HepG2 (cell line): ENCODE data around the gene GPC3. TPM values are rescaled to one million over a fixed set of nuclear protein-coding genes. Genes with fewer than 3 reads are reported as not detected.

ENCODE experiments used
- DR1 ChIP-seq: sonication (generic); formaldehyde crosslinking; IDR thresholded peaks from 2 replicates; pipeline ENCODE4 v1.8.0; 2021; ENCODE audit warnings: mild to moderate bottlenecking, missing genetic modification reagents, inconsistent platforms
- GLI4 ChIP-seq: sonication (generic); formaldehyde crosslinking; IDR thresholded peaks from 2 replicates; pipeline ENCODE4 v1.5.1; 2020; ENCODE audit warnings: missing genetic modification reagents, mild to moderate bottlenecking, moderate library complexity, borderline replicate concordance
- KDM1A ChIP-seq: IDR thresholded peaks from 2 replicates; pipeline ENCODE4 v1.6.1; 2016; ENCODE audit warnings: missing compliant biosample characterization
- LCORL ChIP-seq, 2 experiments: fragments of 450-650 bp in 1 of 2; sonication (generic) in 1 of 2; formaldehyde crosslinking in 1 of 2; IDR thresholded peaks; 2 replicates each; pipeline versions ENCODE4 v1.5.0 to v1.6.1; 2017 to 2020; ENCODE audit warnings: antibody characterized with exemption in 1 of 2, missing genetic modification reagents in 1 of 2
- PAWR ChIP-seq: sonication (generic); formaldehyde crosslinking; IDR thresholded peaks from 2 replicates; pipeline ENCODE4 v1.4.0; 2020; ENCODE audit warnings: missing genetic modification reagents, mild to moderate bottlenecking, borderline replicate concordance
- PCBP2 ChIP-seq: fragments of 200-400 bp; formaldehyde crosslinking; optimal IDR thresholded peaks from 2 replicates; pipeline ENCODE3; 2018; ENCODE audit warnings: low read length, low read depth; ENCODE audit not compliant: poor library complexity, severe bottlenecking
- PHF5A ChIP-seq: IDR thresholded peaks from one replicate; pipeline ENCODE4 v1.6.1; 2018; ENCODE audit warnings: low read depth, missing genetic modification reagents; ENCODE audit not compliant: unreplicated experiment
- POLR2A ChIP-seq, 2 experiments: IDR thresholded peaks; 2 replicates each; pipeline ENCODE4 v1.6.1; 2011; ENCODE audit warnings: low read depth in 2 of 2, low read length in 2 of 2, mild to moderate bottlenecking in 1 of 2, moderate library complexity in 1 of 2; ENCODE audit not compliant: insufficient read depth in 1 of 2
- RAD21 ChIP-seq: fragments of 450-650 bp; formaldehyde crosslinking; IDR thresholded peaks from 2 replicates; pipeline ENCODE4 v1.5.0; 2020; ENCODE audit warnings: mild to moderate bottlenecking
- SMARCE1 ChIP-seq: fragments of 450-650 bp; IDR thresholded peaks from 2 replicates; pipeline ENCODE4 v1.6.1; 2017; ENCODE audit warnings: borderline replicate concordance
- TEAD3 ChIP-seq: optimal IDR thresholded peaks from 2 replicates; pipeline ENCODE3; 2016; ENCODE audit warnings: borderline replicate concordance
- YY1 ChIP-seq: IDR thresholded peaks from 2 replicates; pipeline ENCODE4 v1.6.1; 2011; ENCODE audit warnings: low read length, low read depth, moderate library complexity, mild to moderate bottlenecking; ENCODE audit not compliant: insufficient read depth, insufficient replicate concordance
- ZNF17 ChIP-seq: sonication (generic); formaldehyde crosslinking; IDR thresholded peaks from 2 replicates; pipeline ENCODE4 v1.5.0; 2020; ENCODE audit warnings: mild to moderate bottlenecking, missing genetic modification reagents
- ZNF263 ChIP-seq: sonication (generic); formaldehyde crosslinking; IDR thresholded peaks from 2 replicates; pipeline ENCODE4 v1.4.0; 2020; ENCODE audit warnings: missing genetic modification reagents
- ZNF530 ChIP-seq: sonication (generic); formaldehyde crosslinking; IDR thresholded peaks from 2 replicates; pipeline ENCODE4 v1.5.0; 2020; ENCODE audit warnings: low read depth, mild to moderate bottlenecking, missing genetic modification reagents
- ZNF569 ChIP-seq: sonication (generic); formaldehyde crosslinking; IDR thresholded peaks from 2 replicates; pipeline ENCODE4 v1.5.0; 2020; ENCODE audit warnings: mild to moderate bottlenecking, missing genetic modification reagents, moderate library complexity, borderline replicate concordance
- ZNF777 ChIP-seq: sonication (generic); formaldehyde crosslinking; IDR thresholded peaks from 2 replicates; pipeline ENCODE4 v1.4.0; 2020; ENCODE audit warnings: missing genetic modification reagents
- polyA plus RNA-seq, 8 experiments: library from polyadenylated mRNA; depleted of rRNA in 3 of 8; stranded (reverse) in 7 of 8; unstranded in 1 of 8; fragments of >200 nt; fragmentation: Illumina TruSeq in 4 of 8; extraction: Trizol in 4 of 8; gene quantifications; 2 replicates each; pipeline versions ENCODE4 v1.2.1 to v1.2.3, GENCODE V29; 2011 to 2016; ENCODE audit warnings: low read depth in 4 of 8, missing spikeins in 1 of 8, mixed read lengths in 1 of 8; ENCODE audit not compliant: insufficient read depth in 1 of 8
- total RNA-seq, 5 experiments: library from RNA; depleted of rRNA; stranded (reverse); fragments of >200 nt; fragmentation: Illumina TruSeq; extraction: Trizol; gene quantifications; 2 replicates each; pipeline ENCODE4 v1.2.3, GENCODE V29; 2016; ENCODE audit warnings: low read depth in 1 of 5
- TF ChIP-seq, protein P1 (sequence below): sonication (generic); formaldehyde crosslinking; IDR thresholded peaks from 2 replicates; pipeline ENCODE4 v1.4.0; 2020; ENCODE audit warnings: mild to moderate bottlenecking, missing genetic modification reagents
- TF ChIP-seq, protein P2 (sequence below): IDR thresholded peaks from 2 replicates; pipeline ENCODE4 v1.4.0; 2020; ENCODE audit warnings: mild to moderate bottlenecking, missing genetic modification reagents
- TF ChIP-seq, protein P3 (sequence below): sonication (generic); formaldehyde crosslinking; IDR thresholded peaks from 2 replicates; pipeline ENCODE4 v1.8.0; 2022; ENCODE audit warnings: missing genetic modification reagents, mild to moderate bottlenecking, inconsistent platforms, borderline replicate concordance
- TF ChIP-seq, protein P4 (sequence below): IDR thresholded peaks from 2 replicates; pipeline ENCODE4 v1.6.1; 2018; ENCODE audit warnings: missing genetic modification reagents, mild to moderate bottlenecking, missing compliant biosample characterization

GPC3 gene
- total and polyA plus RNA-seq, 2 of the 13 experiments (the other 11 are each of a cell fraction or from before 2014, with no cell fraction given): 1,799 to 3,263 TPM

DNA sequence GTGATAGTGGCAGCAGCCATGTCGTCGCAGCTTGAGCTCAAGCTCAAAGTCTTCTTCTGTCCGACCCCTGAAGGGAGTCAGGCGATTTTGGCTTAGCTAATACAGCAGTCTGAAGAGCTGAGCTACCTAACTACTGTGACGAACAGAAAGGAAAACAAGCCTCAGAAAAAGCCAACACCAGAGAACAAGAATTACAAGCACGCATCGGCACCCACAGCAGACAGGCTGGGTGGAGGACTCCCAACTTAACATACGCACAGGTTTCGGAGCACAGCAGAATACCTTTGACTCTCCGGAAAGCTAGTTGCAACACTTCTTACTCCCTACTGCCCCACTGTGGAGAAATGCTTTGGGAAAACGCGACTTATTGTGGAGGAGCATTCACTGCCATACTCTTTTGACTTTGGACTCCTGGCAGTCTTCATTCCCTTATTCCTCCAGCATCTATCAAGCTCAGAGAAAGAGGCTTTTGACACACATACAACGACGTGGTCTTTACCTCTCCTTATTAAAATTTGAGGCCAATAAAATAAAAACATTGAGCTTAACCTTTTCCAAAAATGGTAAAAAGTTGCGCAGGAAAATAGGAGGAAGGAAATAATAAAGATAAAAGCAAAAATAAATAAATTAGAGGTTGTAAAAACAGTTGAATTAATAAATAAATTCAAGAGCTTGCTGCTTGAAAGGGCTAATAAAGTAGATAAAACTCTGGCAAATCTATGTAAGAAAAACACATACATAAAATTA, 41.3 kb upstream of the GPC3 start (continued):
- TF ChIP-seq ZNF263 (CRISPR knock-in tag): peak; percentile 97
- TF ChIP-seq ZNF777 (CRISPR knock-in tag): no peak
- TF ChIP-seq PHF5A (CRISPR knock-in tag): no peak
- TF ChIP-seq PAWR: no peak
- no peak for TF ChIP-seq PCBP2
- TF ChIP-seq KDM1A (CRISPR knock-in tag): no peak
- TF ChIP-seq ZNF530: no peak
- TF ChIP-seq, protein P1, sequence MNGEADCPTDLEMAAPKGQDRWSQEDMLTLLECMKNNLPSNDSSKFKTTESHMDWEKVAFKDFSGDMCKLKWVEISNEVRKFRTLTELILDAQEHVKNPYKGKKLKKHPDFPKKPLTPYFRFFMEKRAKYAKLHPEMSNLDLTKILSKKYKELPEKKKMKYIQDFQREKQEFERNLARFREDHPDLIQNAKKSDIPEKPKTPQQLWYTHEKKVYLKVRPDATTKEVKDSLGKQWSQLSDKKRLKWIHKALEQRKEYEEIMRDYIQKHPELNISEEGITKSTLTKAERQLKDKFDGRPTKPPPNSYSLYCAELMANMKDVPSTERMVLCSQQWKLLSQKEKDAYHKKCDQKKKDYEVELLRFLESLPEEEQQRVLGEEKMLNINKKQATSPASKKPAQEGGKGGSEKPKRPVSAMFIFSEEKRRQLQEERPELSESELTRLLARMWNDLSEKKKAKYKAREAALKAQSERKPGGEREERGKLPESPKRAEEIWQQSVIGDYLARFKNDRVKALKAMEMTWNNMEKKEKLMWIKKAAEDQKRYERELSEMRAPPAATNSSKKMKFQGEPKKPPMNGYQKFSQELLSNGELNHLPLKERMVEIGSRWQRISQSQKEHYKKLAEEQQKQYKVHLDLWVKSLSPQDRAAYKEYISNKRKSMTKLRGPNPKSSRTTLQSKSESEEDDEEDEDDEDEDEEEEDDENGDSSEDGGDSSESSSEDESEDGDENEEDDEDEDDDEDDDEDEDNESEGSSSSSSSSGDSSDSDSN (CRISPR knock-in tag): peak; percentile 44; the same call in 1 of the 2 replicates
- 0 out of 2 replicates have a peak, but pooled peaks have one; percentile 6 for TF ChIP-seq LCORL (IDR thresholded peaks at IDR 0.05)
- peak; percentile 31; the same call in 1 of the 2 replicates for TF ChIP-seq LCORL (CRISPR knock-in tag; IDR thresholded peaks at IDR 0.05)
- no peak for TF ChIP-seq SMARCE1
- TF ChIP-seq, protein P2, sequence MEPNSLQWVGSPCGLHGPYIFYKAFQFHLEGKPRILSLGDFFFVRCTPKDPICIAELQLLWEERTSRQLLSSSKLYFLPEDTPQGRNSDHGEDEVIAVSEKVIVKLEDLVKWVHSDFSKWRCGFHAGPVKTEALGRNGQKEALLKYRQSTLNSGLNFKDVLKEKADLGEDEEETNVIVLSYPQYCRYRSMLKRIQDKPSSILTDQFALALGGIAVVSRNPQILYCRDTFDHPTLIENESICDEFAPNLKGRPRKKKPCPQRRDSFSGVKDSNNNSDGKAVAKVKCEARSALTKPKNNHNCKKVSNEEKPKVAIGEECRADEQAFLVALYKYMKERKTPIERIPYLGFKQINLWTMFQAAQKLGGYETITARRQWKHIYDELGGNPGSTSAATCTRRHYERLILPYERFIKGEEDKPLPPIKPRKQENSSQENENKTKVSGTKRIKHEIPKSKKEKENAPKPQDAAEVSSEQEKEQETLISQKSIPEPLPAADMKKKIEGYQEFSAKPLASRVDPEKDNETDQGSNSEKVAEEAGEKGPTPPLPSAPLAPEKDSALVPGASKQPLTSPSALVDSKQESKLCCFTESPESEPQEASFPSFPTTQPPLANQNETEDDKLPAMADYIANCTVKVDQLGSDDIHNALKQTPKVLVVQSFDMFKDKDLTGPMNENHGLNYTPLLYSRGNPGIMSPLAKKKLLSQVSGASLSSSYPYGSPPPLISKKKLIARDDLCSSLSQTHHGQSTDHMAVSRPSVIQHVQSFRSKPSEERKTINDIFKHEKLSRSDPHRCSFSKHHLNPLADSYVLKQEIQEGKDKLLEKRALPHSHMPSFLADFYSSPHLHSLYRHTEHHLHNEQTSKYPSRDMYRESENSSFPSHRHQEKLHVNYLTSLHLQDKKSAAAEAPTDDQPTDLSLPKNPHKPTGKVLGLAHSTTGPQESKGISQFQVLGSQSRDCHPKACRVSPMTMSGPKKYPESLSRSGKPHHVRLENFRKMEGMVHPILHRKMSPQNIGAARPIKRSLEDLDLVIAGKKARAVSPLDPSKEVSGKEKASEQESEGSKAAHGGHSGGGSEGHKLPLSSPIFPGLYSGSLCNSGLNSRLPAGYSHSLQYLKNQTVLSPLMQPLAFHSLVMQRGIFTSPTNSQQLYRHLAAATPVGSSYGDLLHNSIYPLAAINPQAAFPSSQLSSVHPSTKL: peak; percentile 40; the same call in 1 of the 2 replicates
- no peak for TF ChIP-seq ZNF569 (CRISPR knock-in tag)
- peak; percentile 49; the same call in 1 of the 2 replicates for TF ChIP-seq RAD21 (CRISPR knock-in tag)
- peak in 1 of 2 experiments; percentile 43; a peak in 1 of 4 replicates for TF ChIP-seq POLR2A (IDR thresholded peaks at IDR 0.05; ENCODE audit: insufficient read depth in 1 of 2, low read depth in 2 of 2, low read length in 2 of 2)
- TF ChIP-seq, protein P3, sequence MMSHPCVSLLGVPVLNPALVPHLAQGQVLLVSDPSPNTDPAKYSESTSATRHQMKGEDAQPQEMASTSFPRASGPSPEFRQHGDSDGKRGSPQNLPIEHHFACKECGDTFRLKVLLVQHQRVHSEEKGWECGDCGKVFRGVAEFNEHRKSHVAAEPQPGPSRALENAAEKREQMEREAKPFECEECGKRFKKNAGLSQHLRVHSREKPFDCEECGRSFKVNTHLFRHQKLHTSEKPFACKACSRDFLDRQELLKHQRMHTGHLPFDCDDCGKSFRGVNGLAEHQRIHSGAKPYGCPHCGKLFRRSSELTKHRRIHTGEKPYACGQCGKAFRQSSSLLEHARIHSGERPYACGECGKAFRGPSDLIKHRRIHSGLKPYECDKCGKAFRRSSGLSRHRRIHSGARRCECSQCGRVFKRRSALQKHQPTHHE (CRISPR knock-in tag): no peak
- no peak for TF ChIP-seq YY1
- TF ChIP-seq TEAD3 (CRISPR knock-in tag): peak; percentile 42
- TF ChIP-seq DR1 (CRISPR knock-in tag): no peak
- TF ChIP-seq, protein P4, sequence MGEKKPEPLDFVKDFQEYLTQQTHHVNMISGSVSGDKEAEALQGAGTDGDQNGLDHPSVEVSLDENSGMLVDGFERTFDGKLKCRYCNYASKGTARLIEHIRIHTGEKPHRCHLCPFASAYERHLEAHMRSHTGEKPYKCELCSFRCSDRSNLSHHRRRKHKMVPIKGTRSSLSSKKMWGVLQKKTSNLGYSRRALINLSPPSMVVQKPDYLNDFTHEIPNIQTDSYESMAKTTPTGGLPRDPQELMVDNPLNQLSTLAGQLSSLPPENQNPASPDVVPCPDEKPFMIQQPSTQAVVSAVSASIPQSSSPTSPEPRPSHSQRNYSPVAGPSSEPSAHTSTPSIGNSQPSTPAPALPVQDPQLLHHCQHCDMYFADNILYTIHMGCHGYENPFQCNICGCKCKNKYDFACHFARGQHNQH (CRISPR knock-in tag): peak; percentile 24; the same call in 1 of the 2 replicates
- no peak for TF ChIP-seq ZNF17
- TF ChIP-seq GLI4 (CRISPR knock-in tag): no peak
